Right atrium auricular region (tissue), 2 donors: ENCODE measurements around the gene STEAP1B. TPM values are rescaled to one million over a fixed set of nuclear protein-coding genes. Genes with fewer than 3 reads are reported as not detected.

ENCODE experiments used
- DNase-seq: peaks from one replicate; pipeline ENCODE4 v3.0.0-alpha.2; 2019; ENCODE audit warnings: low spot score
- H3K27ac ChIP-seq, 2 donors: fragments of 200-600 bp; sonication (generic); 1 replicate in 1 of 2; 2 replicates in 1 of 2; pipeline ENCODE4 v1.5.1; 2016 to 2019
- H3K27me3 ChIP-seq, 2 donors: fragments of 200-600 bp; sonication (generic); one replicate each; pipeline versions ENCODE4 v1.5.1 to v1.6.0; 2017 to 2019
- H3K36me3 ChIP-seq: fragments of 200-600 bp; sonication (generic); one replicate; pipeline ENCODE4 v1.5.1; 2016
- H3K4me1 ChIP-seq, 2 donors: fragments of 200-600 bp; sonication (generic); one replicate each; pipeline versions ENCODE4 v1.5.1 to v1.6.0; 2017 to 2019
- H3K4me3 ChIP-seq, 2 donors: fragments of 200-600 bp; sonication (generic); 1 replicate in 1 of 2; 2 replicates in 1 of 2; pipeline ENCODE4 v1.5.1; 2017 to 2019; ENCODE audit warnings: mild to moderate bottlenecking in 1 of 2, moderate library complexity in 1 of 2
- H3K9me3 ChIP-seq, 2 donors: fragments of 200-600 bp; sonication (generic); one replicate each; pipeline ENCODE4 v1.5.1; 2019
- total RNA-seq, 2 donors: library from RNA; depleted of rRNA; stranded (reverse); fragments of >200 nt; gene quantifications; one replicate each; pipeline ENCODE4 v1.1.0, GENCODE V29; 2016
- TF ChIP-seq, protein P1 (sequence below), 2 donors: fragments of 200-600 bp; sonication (generic); IDR thresholded peaks; one replicate each; pipeline ENCODE4 v1.5.1; 2019; ENCODE audit warnings: antibody characterized with exemption in 2 of 2

The STEAP1B gene
- total RNA-seq, 2 donors from 2014 or later, result 0.39 TPM; not detected in 1

DNA sequence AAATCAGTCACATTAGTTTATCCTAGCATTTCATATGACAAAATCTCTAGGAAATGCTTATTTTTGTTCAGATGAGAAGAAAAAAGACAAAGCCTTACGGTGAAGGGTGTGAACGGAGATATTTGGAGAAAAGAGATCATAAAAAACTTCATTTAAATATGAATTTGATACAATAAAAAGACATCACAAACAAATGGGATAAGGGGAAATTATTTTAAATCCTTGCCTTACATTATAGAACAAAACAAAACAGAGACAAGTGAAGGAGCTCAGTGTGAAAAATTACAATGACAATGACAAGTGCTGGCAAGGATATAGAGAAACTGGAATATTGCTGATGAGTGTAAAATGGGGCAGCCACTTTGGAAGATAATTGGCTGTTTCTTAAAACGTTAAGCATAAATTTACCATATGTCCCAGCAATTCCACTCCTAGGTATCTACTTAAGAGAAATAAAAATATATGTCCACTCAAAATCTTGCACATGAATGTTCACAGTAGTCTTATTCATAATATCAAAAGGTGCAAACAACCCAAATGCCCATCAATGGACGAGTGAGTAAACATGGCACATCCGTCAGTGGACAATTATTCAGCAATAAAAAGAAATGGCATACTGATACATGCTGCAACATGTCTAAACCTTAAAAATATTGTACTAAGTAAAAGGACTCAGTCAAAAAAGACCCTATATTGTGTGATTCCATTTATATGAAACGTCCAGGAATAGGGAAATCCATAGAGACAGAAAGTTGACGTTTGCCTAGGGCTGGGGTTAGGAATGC lies 77.0 kb downstream of the STEAP1B start:
- H3K36me3 ChIP-seq, result no peaks in the 10 kb centered on the region
- no peaks in the 10 kb centered on the region for H3K27me3 ChIP-seq
- H3K4me1 ChIP-seq, result no peaks in the 10 kb centered on the region
- H3K9me3 ChIP-seq, result no peaks in the 10 kb centered on the region
- H3K4me3 ChIP-seq, result no peak overlapping the region
- no peak for DNase-seq
- H3K27ac ChIP-seq, result no peak overlapping the region
- TF ChIP-seq, protein P1, sequence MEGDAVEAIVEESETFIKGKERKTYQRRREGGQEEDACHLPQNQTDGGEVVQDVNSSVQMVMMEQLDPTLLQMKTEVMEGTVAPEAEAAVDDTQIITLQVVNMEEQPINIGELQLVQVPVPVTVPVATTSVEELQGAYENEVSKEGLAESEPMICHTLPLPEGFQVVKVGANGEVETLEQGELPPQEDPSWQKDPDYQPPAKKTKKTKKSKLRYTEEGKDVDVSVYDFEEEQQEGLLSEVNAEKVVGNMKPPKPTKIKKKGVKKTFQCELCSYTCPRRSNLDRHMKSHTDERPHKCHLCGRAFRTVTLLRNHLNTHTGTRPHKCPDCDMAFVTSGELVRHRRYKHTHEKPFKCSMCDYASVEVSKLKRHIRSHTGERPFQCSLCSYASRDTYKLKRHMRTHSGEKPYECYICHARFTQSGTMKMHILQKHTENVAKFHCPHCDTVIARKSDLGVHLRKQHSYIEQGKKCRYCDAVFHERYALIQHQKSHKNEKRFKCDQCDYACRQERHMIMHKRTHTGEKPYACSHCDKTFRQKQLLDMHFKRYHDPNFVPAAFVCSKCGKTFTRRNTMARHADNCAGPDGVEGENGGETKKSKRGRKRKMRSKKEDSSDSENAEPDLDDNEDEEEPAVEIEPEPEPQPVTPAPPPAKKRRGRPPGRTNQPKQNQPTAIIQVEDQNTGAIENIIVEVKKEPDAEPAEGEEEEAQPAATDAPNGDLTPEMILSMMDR (IDR thresholded peaks at IDR 0.05), result no peak

DNA sequence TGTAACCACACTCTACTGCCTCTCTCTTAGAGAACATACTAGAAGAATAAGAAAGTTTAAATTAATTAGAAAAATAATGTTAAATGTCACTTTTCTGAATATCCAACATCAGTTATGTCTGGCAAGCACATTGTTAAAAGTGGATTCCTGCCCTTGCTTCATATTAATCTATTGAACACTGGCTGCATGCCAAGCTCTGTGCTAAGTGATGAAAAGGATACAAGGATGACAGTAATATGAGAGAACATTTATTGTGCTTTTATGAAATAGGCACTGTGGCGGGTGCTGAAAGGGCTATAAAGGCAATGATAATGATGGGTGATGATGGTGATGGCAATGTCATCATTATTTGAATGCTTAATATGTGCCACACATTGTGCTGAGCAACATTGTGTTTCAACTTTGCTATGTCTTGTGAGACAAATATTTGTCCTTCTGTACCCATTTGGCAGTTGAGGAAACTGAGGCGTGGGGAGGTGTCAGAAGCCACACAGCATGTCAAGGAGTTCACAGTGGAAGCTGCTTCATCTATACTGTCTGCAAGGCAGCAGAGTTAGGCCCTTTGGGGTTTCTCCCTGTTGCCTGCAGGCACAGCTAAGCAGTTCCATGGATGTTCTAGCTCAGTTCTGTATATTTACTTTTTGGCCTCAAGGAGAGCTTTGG lies 78.9 kb downstream of the STEAP1B start:
- DNase-seq, result no peak
- Histone ChIP-seq H3K27me3 (no peaks in the 10 kb centered on the region), H3K36me3 (no peaks in the 10 kb centered on the region), H3K4me1 (no peaks in the 10 kb centered on the region), H3K9me3 (no peaks in the 10 kb centered on the region), H3K27ac (no peak overlapping the region), H3K4me3 (no peak overlapping the region)
- TF ChIP-seq, protein P1 (IDR thresholded peaks at IDR 0.05), result no peak

DNA sequence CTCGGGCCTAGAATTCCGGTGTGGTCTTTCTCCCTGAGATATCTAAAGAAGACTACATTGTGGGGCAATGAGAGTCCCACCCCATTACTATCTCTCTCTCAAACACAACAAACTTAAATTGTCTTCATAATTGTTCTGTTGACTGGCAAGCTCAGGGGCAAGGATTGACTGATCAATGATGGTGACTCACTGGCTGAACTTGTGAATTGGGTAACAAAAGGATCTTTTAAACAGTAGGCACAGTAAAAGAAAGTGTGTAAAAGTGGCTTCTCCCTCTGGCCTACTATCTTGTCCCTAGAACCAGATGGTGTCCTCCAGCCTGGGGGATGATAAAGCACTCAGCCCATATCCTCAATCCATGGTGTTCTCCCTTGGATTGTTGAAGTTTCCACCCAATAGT lies 80.0 kb downstream of the STEAP1B start:
- no peak overlapping the region for H3K4me3 ChIP-seq
- no peaks in the 10 kb centered on the region for H3K4me1 ChIP-seq
- H3K9me3 ChIP-seq, result no peaks in the 10 kb centered on the region
- TF ChIP-seq, protein P1 (IDR thresholded peaks at IDR 0.05), result no peak
- no peaks in the 10 kb centered on the region for H3K36me3 ChIP-seq
- H3K27ac ChIP-seq, result no peak overlapping the region
- no peaks in the 10 kb centered on the region for H3K27me3 ChIP-seq
- DNase-seq, result no peak

DNA sequence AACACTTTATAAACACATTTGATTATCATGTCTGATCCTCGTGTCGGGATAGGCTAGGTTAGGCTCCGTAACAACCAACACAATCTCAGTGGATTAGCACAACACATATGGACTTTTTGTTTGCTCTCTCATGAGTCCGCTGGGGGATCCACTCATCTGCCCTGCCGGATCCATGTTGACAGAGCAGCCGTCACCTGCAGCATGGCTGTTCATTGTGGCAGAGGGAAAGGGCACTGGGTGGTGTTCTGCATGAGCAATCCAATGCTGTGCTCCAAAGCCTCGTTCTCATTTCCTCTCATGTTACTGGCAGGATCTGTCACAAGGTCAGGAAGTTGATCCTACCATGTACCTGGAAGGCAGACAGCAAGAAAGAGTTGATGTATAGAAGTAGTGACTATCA lies 80.5 kb downstream of the STEAP1B start:
- DNase-seq, result no peak
- no peak overlapping the region for H3K4me3 ChIP-seq
- H3K4me1 ChIP-seq, result no peaks in the 10 kb centered on the region
- no peaks in the 10 kb centered on the region for H3K36me3 ChIP-seq
- no peak overlapping the region for H3K27ac ChIP-seq
- H3K27me3 ChIP-seq, result no peaks in the 10 kb centered on the region
- no peaks in the 10 kb centered on the region for H3K9me3 ChIP-seq
- TF ChIP-seq, protein P1 (IDR thresholded peaks at IDR 0.05), result no peak

DNA sequence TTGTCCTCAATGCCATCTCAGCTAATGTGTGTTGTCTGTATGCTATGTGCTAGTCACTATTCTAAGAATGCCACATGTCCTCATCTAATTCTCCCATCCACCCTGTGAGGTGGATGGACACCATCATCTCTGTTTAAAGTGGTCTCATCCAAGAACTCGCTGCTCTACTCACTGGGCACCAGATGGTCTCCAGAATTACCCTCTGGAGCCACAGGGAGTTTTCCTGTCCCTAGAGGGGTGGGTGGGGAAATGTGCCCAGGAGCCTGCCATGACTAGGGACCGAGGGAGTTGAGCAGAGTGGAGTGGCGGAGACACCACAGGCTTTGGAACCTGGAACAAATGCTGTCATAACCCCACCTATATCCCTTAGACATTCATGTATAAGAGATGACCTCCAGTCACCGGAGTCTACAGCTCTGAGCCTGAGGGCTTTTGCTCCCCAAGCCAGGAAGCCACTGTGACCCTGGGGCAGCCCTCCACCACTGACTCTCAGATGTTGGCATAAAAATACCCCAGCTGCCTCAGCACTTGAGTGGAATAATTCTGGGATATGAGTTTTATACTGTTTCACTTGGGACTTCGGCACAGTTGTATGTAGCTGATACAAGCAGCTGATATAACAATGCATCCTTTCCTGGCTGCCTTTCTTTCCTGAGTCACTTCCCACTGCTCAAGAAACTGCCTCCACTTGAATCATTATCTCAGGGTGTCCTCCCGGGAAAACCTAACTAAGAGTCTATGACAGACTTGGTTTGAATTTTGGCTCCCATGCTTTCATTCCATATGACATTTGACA lies 81.5 kb downstream of the STEAP1B start:
- H3K4me1 ChIP-seq, result no peaks in the 10 kb centered on the region
- no peak overlapping the region for H3K4me3 ChIP-seq
- H3K9me3 ChIP-seq, result no peaks in the 10 kb centered on the region
- no peak for DNase-seq
- H3K27ac ChIP-seq, result no peak overlapping the region
- no peaks in the 10 kb centered on the region for H3K36me3 ChIP-seq
- TF ChIP-seq, protein P1 (IDR thresholded peaks at IDR 0.05), result no peak
- H3K27me3 ChIP-seq, result no peaks in the 10 kb centered on the region
